M059J (cell line): ENCODE results near the gene CAV1. TPM values are rescaled to one million over a fixed set of nuclear protein-coding genes. Genes with fewer than 3 reads are reported as not detected.
A peak's percentile ranks its signal among the peaks of the same experiment; 100 is the strongest.

Source experiments
- DNase-seq: peaks from one replicate; pipeline ENCODE4 v3.0.0-alpha.2; 2012; ENCODE audit warnings: low read depth
- total RNA-seq: library from RNA; depleted of rRNA; stranded (reverse); fragments of >200 nt; shearing (Covaris generic); gene quantifications from 2 replicates; pipeline ENCODE4 v1.2.3, GENCODE V29; 2014

CAV1 gene
- total RNA-seq, 1 experiment from 2014 or later: 413 TPM

DNA sequence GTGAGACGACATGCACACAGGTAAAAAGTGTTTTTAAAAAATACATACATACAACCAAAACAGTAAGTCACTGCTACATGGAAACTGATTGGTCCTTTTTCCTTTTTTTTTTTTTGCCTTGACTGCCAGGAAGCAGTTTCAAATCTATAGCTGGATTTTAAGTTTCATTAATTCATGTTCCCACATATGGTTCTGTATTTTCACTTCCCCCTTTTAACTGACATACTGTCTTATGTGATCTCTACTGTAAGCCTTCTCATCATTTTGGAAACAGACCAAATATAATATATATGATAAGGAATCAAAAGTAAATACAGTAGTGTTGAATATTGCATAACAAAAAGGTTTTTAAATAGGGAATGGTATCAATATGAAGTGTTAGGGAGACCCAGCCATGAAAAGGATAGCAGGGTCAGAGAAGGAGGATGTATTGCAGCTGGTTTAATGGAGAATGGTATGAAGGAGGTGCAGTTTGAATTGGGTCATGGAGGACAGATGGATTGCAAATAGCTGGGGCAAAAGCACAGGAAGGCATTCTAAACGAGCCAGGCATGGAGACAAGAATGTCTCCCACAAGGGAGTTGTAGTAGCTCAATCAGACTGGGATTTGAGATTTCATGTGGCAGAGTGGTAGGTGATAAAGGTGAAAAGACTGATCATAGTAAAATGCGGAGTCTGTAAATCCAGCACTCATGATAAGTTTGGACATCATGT is 5.4 kb downstream of the CAV1 start:
- DNase-seq: no peak

DNA sequence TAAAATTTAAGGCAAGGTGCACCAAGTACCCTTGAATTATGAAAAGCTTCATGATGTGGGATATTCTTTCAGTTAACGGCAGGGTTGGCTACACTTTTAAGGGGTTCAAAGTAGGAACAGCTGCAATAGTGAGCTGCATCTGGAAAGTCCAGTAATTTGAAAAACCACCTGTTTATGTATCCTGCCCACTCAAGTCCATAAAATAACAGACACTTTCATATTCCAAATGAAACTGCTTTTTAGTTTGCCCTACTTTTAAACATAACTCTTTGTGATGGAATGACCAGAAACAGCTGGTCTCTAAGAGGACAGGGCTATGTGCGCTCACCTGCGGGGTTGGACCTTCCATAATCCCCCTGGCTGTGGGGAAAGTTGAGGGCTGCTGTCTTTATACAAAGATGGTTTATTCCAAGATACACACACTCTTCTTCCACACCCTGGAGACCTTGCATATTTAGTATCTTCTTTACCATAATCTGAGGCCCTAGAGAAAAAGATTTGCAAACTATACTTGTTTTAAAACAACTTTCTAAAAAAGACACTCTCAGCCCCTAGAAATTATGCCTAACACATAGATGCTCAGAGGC is 7.4 kb downstream of the CAV1 start:
- no peak for DNase-seq

DNA sequence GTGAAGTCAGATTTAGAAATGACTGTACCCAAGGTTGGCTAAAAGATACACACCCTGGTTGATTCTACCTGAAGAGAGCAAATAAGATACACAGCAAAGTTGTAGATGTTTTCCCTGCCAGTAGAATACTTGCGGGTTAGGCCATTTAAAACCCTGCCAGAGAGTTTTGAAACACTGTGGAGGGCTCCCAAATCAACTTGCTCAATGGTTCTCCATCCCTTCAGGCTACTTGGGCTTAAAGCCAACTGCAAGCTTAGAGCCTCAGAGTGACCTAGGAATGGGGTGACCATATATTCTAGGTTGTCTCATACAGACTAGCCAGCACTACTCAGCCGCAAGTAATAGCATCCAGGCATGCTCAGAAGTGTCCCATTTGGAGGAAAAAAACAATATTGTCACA is 10.0 kb downstream of the CAV1 start:
- DNase-seq: peak; percentile 65

DNA sequence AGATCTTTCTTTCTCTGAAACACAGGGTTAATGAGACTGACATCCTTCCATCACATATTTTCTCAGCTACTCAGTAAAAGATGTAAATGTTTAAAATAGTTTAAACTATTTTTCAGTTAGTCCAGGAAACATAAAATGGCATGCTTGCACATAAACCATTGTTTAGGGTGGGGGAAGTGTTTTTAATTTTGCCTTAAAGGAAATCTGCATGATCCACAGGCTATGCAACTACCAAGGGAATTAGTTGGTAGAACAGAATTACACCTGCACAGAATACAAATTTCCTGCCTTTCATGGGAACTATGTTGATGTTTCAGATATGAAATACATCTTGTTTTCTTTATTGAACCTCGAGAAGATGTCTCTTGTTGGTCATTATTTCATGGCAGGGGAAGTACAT is 10.6 kb downstream of the CAV1 start:
- no peak for DNase-seq

DNA sequence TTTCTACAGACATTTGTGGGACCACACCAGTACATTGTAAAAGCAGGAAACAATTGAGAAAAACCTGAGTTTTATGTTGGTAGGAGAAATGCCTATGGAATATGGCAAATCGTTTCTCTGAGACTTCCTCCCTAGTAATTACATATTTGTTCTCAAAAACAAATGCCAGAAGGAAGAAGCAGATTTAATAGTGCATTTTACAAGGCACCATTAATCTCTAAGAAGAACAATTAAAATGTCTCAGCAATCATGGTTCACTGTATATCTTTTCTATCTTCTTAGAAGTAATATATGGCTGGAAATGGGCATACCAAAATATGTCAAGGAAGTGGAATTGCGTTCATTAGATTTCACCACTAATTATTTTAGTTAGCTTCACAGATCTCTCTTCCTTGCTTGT is 13.3 kb downstream of the CAV1 start:
- DNase-seq: no peak

DNA sequence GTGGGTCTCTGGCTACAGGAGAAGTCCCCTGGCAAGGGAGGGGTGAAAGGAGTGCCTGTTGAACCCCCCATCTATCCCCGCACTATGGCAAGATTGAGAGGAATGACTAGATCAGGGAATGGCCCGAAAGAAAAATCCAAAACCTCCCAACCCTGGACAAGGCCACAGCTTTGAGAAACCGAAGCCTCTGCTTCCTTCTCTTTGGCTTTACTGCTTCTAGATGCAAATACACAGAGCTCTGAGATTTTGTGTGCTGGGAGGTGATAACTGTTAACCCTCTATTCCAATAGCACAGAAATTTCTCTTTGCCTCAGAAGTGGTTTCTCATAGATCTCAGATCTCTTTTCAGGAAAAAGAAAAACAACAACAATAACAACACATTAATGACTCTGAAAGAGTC is 15.0 kb downstream of the CAV1 start:
- no peak for DNase-seq

DNA sequence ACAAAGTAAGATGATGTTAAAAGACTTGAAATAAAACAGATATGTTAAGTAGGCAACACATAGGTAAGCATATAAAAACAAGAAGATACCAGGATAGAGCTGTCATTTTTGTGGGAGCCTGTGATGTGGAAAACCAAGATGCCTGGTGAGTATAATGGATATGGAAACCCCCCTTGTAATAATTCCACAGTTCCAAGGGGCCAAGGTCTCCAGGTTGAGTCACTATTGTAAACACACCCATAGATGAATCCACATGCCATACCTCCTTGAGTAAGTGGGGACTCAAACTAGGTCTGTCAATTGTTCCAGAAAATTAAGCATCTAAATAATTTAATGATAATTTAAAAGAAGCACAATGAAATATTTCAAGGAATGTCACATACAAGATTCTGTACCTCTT is 15.9 kb downstream of the CAV1 start:
- DNase-seq: peak; percentile 73

DNA sequence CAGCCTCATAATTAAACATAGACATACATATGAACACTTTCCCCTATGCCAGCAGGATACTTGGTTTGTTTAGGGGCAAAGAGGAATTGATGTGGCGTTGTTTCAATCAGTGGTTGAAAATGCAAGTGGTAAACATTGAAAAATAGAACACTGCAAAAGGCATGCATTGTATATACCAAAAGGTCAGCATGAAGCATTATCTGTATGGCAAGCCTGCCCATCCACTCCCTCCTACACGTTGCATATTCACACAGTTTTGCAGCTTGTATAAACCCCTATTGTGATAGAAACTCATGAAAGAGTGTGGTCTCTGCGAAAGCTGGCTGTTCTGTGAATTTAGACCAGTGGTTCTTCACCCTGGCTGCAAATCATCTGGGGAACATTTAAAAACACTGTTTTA is 17.1 kb downstream of the CAV1 start:
- DNase-seq: no peak

DNA sequence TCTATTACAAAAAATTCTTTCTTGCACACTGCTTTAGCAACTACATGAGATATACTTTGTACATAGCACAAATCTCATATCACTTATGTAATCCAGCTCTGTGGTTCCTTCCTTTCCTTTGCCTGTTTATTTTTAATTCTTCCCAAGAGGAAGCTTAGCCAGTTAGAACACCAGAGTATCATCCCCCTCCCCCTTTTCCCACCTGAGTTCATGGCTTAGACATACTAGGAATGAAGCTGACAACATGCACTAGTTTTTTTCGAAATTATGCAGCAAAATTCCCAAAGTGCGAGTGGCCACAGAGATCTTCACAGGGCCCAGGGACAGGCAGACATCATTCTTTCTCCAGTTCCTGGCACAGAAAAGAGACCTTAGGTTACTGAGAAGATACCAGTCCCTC is 17.8 kb downstream of the CAV1 start:
- DNase-seq: peak; percentile 63

DNA sequence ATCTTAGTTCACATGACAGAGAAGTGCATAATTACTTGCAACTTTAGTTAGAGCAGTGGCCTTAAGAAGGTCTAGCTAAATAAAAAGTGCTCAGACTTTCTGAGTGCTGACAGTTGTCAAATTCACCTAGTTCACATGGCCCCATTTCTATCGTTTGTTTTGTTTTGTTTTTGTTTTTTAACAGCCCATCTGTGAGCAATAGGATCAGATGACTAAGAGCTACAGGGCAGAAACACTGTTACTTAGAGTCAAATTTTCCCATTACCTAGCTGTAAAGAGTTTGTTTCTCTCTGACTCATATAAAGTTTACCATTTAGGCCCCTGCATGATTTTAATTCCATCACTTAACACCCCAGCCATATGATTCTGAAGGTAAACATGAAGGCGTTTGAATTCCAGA is 18.8 kb downstream of the CAV1 start:
- DNase-seq: peak; percentile 84

DNA sequence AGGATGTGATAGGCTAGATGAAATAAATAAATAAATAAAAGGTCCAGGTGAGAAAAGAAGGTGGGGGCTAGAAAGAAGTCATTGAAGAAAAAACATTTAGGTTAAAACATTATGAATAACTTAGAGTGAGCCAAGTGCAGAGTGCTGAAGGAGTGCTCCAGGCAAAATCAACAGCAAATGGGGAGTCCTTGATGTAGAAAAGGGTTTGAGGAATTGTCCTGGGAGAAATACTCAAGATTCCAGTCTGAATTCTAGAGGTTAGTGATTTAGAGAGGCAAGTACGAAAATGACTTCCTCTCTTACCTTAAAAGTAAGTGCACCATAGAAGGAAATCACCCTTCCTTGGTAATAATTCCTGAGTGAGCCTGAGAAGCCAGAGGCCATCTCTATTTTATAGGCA is 19.7 kb downstream of the CAV1 start:
- no peak for DNase-seq

DNA sequence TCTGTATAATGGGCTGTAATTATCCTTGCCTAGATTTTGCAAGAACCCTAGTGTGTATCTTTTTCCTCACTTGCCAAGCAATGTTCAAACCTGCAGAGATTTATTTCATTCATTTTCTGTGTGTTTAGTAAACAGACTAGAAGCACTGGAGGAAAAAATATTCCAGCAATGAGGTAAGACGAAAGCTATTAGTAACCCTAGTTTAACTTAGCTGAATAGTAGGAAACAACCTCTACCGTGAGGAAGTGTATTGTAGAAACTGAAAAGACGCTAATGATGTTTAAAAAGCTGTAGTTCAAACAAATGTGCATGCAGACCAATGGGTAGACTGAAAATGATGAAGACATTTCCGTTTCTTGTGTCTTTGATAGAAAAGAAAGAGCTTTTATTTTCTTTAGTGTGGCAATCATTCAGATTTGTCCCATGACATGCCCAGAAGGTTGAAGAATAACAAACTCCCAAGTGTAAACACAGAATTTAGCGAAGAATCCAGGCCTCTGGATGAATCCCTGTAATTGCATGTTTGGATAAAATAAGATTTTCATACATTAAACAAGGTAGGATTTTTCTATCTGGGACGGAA is 20.7 kb downstream of the CAV1 start:
- no peak for DNase-seq

DNA sequence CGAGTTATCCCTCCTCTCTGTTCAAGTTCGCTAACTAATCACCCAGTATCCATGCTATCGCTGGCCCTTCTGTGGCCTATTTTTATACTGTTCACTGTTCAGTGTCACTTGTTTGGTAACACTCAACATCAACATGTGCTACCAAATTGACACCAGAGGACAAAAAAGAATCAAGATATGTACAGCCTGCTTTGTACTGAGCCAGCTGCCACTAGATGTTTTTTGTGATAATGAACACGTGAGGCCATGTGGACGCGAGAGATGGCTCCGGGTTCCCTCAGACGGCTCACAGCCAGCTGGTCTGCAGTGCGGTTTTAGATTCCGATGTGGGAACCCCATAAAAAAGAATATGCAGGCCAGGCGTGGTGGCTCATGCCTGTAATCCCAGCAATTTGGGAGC is 21.2 kb downstream of the CAV1 start:
- no peak for DNase-seq

DNA sequence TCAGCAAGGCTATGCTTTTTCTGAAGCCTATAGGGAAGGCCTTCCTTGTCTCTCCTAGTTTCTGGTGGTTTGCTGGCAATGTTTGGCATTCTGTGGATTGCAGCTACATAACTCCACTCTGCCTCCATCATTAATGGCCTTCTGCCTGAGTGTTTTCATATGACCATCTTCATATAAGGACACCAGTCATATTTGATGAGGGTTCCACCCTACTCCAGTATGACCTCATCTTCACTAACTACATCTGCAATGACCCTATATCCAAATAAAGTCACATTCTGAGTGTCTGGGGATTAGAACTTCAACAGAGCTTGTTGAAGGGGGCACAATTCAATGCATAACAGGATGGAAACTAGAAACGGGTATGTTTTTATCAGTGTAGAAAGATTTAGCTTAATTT is 22.1 kb downstream of the CAV1 start:
- DNase-seq: no peak

DNA sequence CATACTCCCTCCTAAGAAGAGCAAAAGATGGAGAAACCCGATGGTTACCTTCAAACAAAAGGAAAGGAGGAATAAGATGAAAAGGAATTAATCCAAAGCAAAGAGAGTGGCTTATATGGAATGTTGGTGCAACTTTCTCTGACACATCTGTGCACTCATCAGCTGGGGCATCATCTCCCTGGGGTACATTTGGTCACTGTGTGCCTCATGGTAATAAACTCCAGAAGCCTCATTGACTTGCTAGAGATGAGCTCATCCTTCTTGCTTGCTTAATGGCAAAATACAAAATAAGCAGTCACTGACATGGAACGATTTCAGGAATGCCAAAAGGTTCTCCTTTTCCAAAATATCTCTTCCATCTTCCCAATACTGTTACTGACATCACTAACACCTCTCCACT is 22.5 kb downstream of the CAV1 start:
- peak; percentile 65 for DNase-seq

DNA sequence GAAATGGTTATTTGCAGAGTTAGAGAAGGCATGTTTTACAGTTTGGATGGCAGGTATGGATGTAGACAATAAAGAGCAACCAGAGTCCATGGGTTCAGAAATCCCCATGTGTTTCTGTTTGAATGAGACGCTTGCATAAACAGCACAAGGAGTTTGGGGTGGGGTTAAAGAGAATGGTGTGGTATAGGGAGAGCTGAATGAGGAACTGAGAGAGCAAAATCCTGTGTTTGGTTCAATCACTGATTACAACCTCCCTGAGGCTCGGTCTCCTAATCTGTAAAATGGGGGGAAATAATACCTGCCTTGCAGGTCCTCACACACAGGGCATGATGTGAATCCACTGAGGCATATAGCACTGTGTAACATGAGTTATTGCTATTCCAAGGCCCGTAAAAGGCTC is 23.7 kb downstream of the CAV1 start:
- DNase-seq: no peak

DNA sequence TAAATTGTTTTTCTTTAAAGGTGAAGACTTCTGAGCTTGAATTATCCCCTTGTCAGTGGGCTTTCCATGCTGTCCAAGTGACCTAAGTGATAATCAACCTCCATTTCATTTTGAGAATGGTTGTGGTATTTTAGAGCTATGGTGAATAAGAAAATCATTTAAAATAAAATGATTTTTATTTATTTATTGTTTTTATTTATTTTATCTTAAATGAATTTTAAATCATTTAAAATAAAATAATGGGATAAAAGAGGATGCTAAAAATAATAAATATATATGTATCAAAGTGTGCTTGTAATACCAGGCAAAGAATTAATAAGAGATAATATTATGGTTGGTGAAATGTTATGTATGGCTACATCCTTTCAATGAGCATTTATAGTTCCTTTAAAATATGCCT is 24.5 kb downstream of the CAV1 start:
- no peak for DNase-seq

DNA sequence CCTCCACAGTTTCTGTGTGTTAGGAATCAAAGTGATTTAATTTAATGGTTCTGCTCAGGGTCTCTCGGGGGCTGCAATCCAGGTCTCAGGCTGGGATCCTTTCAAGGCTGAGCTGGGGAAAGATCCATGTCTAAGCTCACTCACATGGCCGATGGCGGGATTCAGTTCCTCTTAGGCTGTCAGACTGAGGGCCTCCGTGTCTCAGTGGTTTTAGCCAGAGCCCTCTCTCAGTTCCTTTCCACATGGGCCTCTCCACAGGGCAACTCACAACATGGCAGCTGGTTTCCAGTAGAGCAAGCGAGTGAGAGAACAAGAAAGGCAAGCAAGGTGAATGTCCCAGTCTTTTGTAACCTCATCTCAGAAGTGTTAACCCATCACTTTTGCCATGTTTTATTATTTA is 26.9 kb downstream of the CAV1 start:
- no peak for DNase-seq

DNA sequence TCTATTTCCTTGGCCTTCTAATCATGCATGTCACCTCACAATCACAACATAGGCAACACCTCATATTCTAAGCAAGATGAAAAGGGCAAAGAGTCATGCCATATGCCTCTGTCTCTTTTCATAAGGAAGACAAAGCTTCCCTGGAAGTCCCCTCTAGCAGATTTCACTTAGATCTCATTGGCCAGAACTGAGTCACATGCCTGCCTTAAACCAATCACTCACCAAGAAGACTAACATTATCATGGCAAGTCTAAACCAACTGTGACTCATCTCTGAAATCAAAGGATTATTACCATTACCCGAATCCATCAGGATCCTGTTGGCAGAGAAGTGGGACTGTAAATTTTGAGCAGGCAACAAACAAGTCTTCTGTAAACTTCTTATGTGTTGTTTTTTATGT is 27.8 kb downstream of the CAV1 start:
- peak; percentile 68 for DNase-seq

DNA sequence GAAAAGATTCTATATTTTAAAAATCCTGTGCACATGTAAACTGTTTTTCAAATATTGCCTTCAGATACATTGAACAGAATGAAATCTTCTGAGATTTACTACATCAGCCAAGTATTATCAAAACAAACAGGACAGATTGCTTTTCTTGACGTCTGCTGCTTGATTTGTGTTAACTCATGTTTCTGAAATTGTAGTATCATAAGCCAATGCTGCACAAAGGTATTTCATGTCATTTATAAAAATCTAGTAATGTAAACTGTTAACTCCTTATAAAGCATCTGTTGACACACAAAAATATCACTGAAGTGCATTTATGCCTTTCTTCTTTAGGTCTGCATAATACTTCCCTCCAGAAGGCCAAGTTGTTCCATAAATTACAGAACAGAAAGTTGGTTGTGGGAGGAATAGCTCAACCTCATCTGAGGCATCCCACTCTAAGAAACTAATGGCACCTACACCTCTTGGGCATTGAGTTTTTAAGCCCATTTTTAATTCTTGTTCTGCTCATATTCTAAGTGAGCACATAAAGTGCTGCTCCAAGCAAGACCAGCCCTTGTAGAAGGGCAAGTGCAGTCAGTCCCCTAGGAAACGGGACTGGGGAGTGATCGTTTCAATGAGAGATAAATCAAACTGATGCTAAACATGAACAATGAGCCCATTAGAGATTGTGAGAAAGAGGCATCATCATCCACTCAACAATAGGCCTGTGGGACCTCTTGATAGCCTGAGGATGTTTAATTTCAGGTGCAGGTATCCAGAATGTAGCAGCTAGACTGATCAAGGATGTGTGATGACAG is 28.5 kb downstream of the CAV1 start:
- DNase-seq: no peak

DNA sequence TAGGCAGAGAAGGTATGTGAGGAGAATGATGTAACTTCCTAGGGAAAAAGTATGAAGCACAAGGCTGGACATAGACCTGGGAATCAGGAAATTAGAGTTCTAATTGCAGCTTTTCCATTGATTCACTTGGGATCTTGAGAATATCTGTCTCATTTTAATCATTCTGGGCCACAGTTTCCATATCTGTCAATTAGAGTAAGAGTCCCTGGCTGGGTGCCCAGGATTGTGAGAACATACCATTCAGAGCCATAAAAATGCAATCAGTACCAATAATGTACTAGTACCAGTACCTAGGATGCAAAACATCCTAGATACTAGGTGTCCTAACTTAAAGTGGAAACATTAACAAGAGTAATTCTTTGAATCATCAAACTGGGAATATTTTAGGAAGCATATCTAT is 29.6 kb downstream of the CAV1 start:
- no peak for DNase-seq

DNA sequence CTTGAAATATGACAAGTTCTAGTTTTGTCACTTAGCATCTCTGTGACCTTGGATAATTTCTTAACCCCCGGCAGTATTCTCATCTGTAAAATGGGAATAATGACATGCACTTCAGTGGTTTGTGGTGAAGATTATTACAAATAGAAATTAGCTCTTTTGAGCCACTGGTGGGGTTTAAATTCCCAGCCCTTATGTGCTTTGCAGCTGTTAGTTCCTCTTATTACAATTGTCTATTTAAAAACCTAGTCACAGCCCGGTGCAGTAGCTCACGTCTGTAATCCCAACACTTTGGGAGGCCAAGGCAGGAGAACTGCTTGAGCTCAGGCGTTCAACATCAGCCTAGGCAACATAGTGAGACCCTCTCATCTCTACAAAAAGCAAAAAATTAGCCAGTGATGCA is 30.1 kb downstream of the CAV1 start:
- DNase-seq: no peak

DNA sequence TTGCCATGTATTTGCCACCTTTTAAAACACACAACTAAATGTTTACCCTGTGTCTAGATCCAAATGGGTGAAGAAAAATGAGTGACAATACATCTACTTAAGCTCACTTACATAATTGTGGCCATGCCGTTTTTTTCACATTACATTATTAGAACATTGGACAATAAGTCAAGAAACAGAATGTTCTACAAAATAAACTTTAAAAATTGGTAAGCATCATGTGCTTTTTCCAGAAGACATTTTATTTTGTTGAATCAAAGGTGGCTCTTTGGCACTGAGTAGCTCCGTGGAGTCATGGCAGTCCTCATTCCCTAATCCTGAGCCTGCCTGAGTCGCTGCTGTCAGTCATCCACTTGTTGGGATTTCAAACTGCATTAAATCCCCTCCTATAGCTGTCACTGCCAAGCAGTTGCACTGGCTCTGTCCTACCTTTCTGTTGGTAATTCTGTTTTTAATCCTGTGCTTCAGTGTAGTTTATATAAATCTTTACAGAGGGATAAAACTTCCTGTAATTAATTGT is 32.3 kb downstream of the CAV1 start:
- DNase-seq: no peak
